ENCODE results near the gene TMEM176B. TPM values are rescaled to one million over a fixed set of nuclear protein-coding genes. Genes with fewer than 3 reads are reported as not detected.

The TMEM176B gene
- polyA plus RNA-seq, 12 donors = 7.9 to 35.3 (median 16.0) TPM; not detected in 1

- no peak for DNase-seq
Observed at GRCh38 chr7:150755473-150756099, 44.6 kb downstream of the TMEM176B start.

- DNase-seq = no peak
Observed at GRCh38 chr7:150754951-150755350, 45.2 kb downstream of the TMEM176B start.

GRCh38 chr7:150753826-150754603 is 46.1 kb downstream of the TMEM176B start:
- no peak for DNase-seq

GRCh38 chr7:150753239-150753638 is 46.9 kb downstream of the TMEM176B start:
- no peak for DNase-seq

GRCh38 chr7:150751702-150752101 is 48.5 kb downstream of the TMEM176B start:
- no peak for DNase-seq

- DNase-seq = no peak
Observed at GRCh38 chr7:150748376-150748775, 51.8 kb downstream of the TMEM176B start.

- no peak for DNase-seq
Observed at GRCh38 chr7:150746921-150747320, 53.2 kb downstream of the TMEM176B start.

- DNase-seq = no peak
Observed at GRCh38 chr7:150745876-150746275, 54.3 kb downstream of the TMEM176B start.

GRCh38 chr7:150745086-150745485 is 55.1 kb downstream of the TMEM176B start:
- DNase-seq = no peak

GRCh38 chr7:150744041-150744656 is 56.0 kb downstream of the TMEM176B start:
- no peak for DNase-seq

GRCh38 chr7:150742286-150742968 is 57.7 kb downstream of the TMEM176B start:
- no peak for DNase-seq

Other genes starting within 250 kb of the TMEM176B start
- 10 to 100 TPM in 11 of 12 donors, not detected in 1; 17.2 to 41.1 (median 19.7) TPM for gene GIMAP4, start 233.0 kb downstream of the TMEM176B start, polyA plus RNA-seq (ENCODE audit: insufficient read length in 12 of 12)
- 10 to 100 TPM in 11 of 12 donors, not detected in 1; 13.9 to 18.3 (median 15.3) TPM for gene GIMAP6, start 168.0 kb downstream of the TMEM176B start, polyA plus RNA-seq (ENCODE audit: insufficient read length in 12 of 12)
- 1 to 10 TPM in 10 of 12 donors, not detected in 2; 3.6 to 8.3 (median 6.2) TPM for gene GIMAP2, start 114.7 kb downstream of the TMEM176B start, polyA plus RNA-seq (ENCODE audit: insufficient read length in 12 of 12)
- gene GIMAP1, start 83.8 kb downstream of the TMEM176B start, polyA plus RNA-seq (ENCODE audit: insufficient read length in 12 of 12) = 1 to 10 TPM in 11 of 12 donors, not detected in 1; 2.0 to 3.6 (median 2.5) TPM
- 10 to 100 TPM in 1 of 12 donors, 1 to 10 TPM in 10, not detected in 1; 5.4 to 10.7 (median 7.7) TPM for gene GIMAP5, start 62.9 kb downstream of the TMEM176B start, polyA plus RNA-seq (ENCODE audit: insufficient read length in 12 of 12)
- 10 to 100 TPM in 9 of 12 donors, 1 to 10 TPM in 2, not detected in 1; 8.3 to 27.0 (median 12.8) TPM for gene TMEM176A, start 405 bp upstream of the TMEM176B start, polyA plus RNA-seq (ENCODE audit: insufficient read length in 12 of 12)
- 10 to 100 TPM in 1 of 12 donors, under 1 TPM in 7, not detected in 4; 0.13 to 19.9 (median 0.39) TPM for gene AOC1, start 52.2 kb upstream of the TMEM176B start, polyA plus RNA-seq (ENCODE audit: insufficient read length in 12 of 12)
- gene KCNH2, start 178.0 kb upstream of the TMEM176B start, polyA plus RNA-seq (ENCODE audit: insufficient read length in 12 of 12) = 10 to 100 TPM in 10 of 12 donors, 1 to 10 TPM in 1, not detected in 1; 9.1 to 28.0 (median 14.8) TPM
- 10 to 100 TPM in 1 of 12 donors, 1 to 10 TPM in 10, not detected in 1; 4.3 to 15.7 (median 6.2) TPM for gene NOS3, start 190.7 kb upstream of the TMEM176B start, polyA plus RNA-seq (ENCODE audit: insufficient read length in 12 of 12)
- gene ATG9B, start 224.1 kb upstream of the TMEM176B start, polyA plus RNA-seq (ENCODE audit: insufficient read length in 12 of 12) = 1 to 10 TPM in 3 of 12 donors, under 1 TPM in 7, not detected in 2; 0.51 to 2.3 (median 0.89) TPM
- 10 to 100 TPM in 11 of 12 donors, not detected in 1; 12.2 to 33.6 (median 18.1) TPM for gene ABCB8, start 228.1 kb upstream of the TMEM176B start, polyA plus RNA-seq (ENCODE audit: insufficient read length in 12 of 12)
- gene ASIC3, start 248.2 kb upstream of the TMEM176B start, polyA plus RNA-seq (ENCODE audit: insufficient read length in 12 of 12) = 1 to 10 TPM in 10 of 12 donors, not detected in 2; 1.5 to 7.7 (median 4.1) TPM

Data from muscle of arm (tissue), 12 donors.